HG03108 (cell line): ENCODE measurements around the gene OPALIN.

Source experiments
- ATAC-seq: cut with Tn5 transposase; IDR thresholded peaks from one replicate; pipeline ENCODE4 v1.9.1; 2021; ENCODE audit warnings: moderate library complexity; ENCODE audit not compliant: unreplicated experiment

The OPALIN gene

GRCh38 chr10:96306516-96306915 is 52.3 kb downstream of the OPALIN start:
- no peak for ATAC-seq

- ATAC-seq: no peak
Observed at GRCh38 chr10:96305019-96305418, 53.8 kb downstream of the OPALIN start.

- no peak for ATAC-seq
Observed at GRCh38 chr10:96304230-96304629, 54.6 kb downstream of the OPALIN start, which contains the start of gene DNTT. Gene DNTT, plus strand, starts transcription at chr10:96304434. Its CDS starts 64 bp downstream, at chr10:96304498.

GRCh38 chr10:96301616-96302015 is 57.2 kb downstream of the OPALIN start:
- ATAC-seq: no peak

- no peak for ATAC-seq
Observed at GRCh38 chr10:96299383-96299782, 59.4 kb downstream of the OPALIN start.

- no peak for ATAC-seq
Observed at GRCh38 chr10:96298362-96298761, 60.4 kb downstream of the OPALIN start.

GRCh38 chr10:96297486-96297885 is 61.3 kb downstream of the OPALIN start:
- no peak for ATAC-seq

- no peak for ATAC-seq
Observed at GRCh38 chr10:96295475-96295874, 63.3 kb downstream of the OPALIN start.
